Duodenal mucosa (tissue), 2 donors: ENCODE results near the gene MSANTD2.
A peak's percentile ranks its signal among the peaks of the same experiment; 100 is the strongest.

Experiments used
- H3K27ac ChIP-seq: one replicate; pipeline ENCODE4 v1.7.0; 2013; ENCODE audit warnings: low read depth, low read length
- H3K27me3 ChIP-seq, 2 donors: one replicate each; pipeline ENCODE4 v1.7.0; 2013; ENCODE audit warnings: low read length in 2 of 2, control low read depth in 1 of 2; ENCODE audit not compliant: insufficient read depth in 2 of 2, control insufficient read depth in 1 of 2
- H3K36me3 ChIP-seq, 2 donors: one replicate each; pipeline ENCODE4 v1.7.0; 2013; ENCODE audit warnings: low read length in 2 of 2, control low read depth in 1 of 2; ENCODE audit not compliant: insufficient read depth in 2 of 2, control insufficient read depth in 1 of 2
- H3K4me1 ChIP-seq, 2 donors: one replicate each; pipeline ENCODE4 v1.7.0; 2013; ENCODE audit warnings: low read length in 2 of 2, control low read depth in 1 of 2; ENCODE audit not compliant: insufficient read depth in 2 of 2, control insufficient read depth in 1 of 2
- H3K4me3 ChIP-seq, 2 donors: one replicate each; pipeline ENCODE4 v1.7.0; 2013; ENCODE audit warnings: low read length in 2 of 2, low read depth in 1 of 2
- H3K9ac ChIP-seq, 2 donors: one replicate each; pipeline ENCODE4 v1.7.0; 2013; ENCODE audit warnings: low read length in 2 of 2, low read depth in 1 of 2
- H3K9me3 ChIP-seq, 2 donors: one replicate each; pipeline ENCODE4 v1.7.0; 2013; ENCODE audit warnings: low read length in 2 of 2, control low read depth in 1 of 2; ENCODE audit not compliant: control insufficient read depth in 1 of 2

Gene MSANTD2

GRCh38 chr11:124800226-124800929 is at the start of gene MSANTD2:
Gene MSANTD2, minus strand, starts transcription at chr11:124800406. Its CDS starts 26 bp downstream, at chr11:124800380.
- Histone ChIP-seq H3K36me3 (no peaks in the 10 kb centered on the region), H3K4me3 (peak within 1 kb of the TSS; percentile 92 to 93), H3K27ac (peak within 1 kb of the TSS; percentile 98), H3K9ac (peak within 1 kb of the TSS; percentile 77 to 78), H3K27me3 (no peaks in the 10 kb centered on the region), H3K9me3 (no peaks in the 10 kb centered on the region), H3K4me1 (peaks cover 13 to 19% of the 10 kb centered on the region in 2 donors)

- Histone ChIP-seq H3K4me1 (no peaks in the 10 kb centered on the region), H3K36me3 (no peaks in the 10 kb centered on the region), H3K27ac (no peak overlapping the region), H3K9me3 (no peaks in the 10 kb centered on the region), H3K9ac (no peak overlapping the region), H3K4me3 (no peak overlapping the region), H3K27me3 (peaks cover 71 to 72% of the 10 kb centered on the region in 2 donors)
Measured at GRCh38 chr11:124846070-124846673, 46.0 kb upstream of the MSANTD2 start.

- Histone ChIP-seq H3K4me3 (no peak overlapping the region), H3K9me3 (no peaks in the 10 kb centered on the region), H3K4me1 (peaks cover 0 to 3% of the 10 kb centered on the region in 2 donors), H3K27ac (no peak overlapping the region), H3K9ac (no peak overlapping the region), H3K36me3 (no peaks in the 10 kb centered on the region), H3K27me3 (peaks cover 78 to 84% of the 10 kb centered on the region in 2 donors)
Measured at GRCh38 chr11:124844664-124845079, 44.5 kb upstream of the MSANTD2 start.

- Histone ChIP-seq H3K9me3 (no peaks in the 10 kb centered on the region), H3K9ac (no peak overlapping the region), H3K27me3 (peaks cover 87 to 90% of the 10 kb centered on the region in 2 donors), H3K4me3 (no peak overlapping the region), H3K27ac (no peak overlapping the region), H3K36me3 (no peaks in the 10 kb centered on the region), H3K4me1 (peaks cover 0 to 7% of the 10 kb centered on the region in 2 donors)
Measured at GRCh38 chr11:124843616-124843910, 43.4 kb upstream of the MSANTD2 start.

GRCh38 chr11:124842305-124842704 is 42.1 kb upstream of the MSANTD2 start:
- peaks cover 89 to 90% of the 10 kb centered on the region in 2 donors for H3K27me3 ChIP-seq
- no peaks in the 10 kb centered on the region for H3K36me3 ChIP-seq
- H3K9me3 ChIP-seq = no peaks in the 10 kb centered on the region

GRCh38 chr11:124841840-124842239 is 41.6 kb upstream of the MSANTD2 start:
- Histone ChIP-seq H3K9me3 (no peaks in the 10 kb centered on the region), H3K4me3 (no peak overlapping the region), H3K27ac (no peak overlapping the region), H3K27me3 (peaks cover 87 to 88% of the 10 kb centered on the region in 2 donors), H3K9ac (no peak overlapping the region), H3K4me1 (peaks cover 0 to 7% of the 10 kb centered on the region in 2 donors), H3K36me3 (no peaks in the 10 kb centered on the region)

More at GRCh38 chr11:124842305-124842704, 42.1 kb upstream of the MSANTD2 start:
- Histone ChIP-seq H3K4me1 (peaks cover 0 to 7% of the 10 kb centered on the region in 2 donors), H3K4me3 (no peak overlapping the region), H3K27ac (no peak overlapping the region), H3K9ac (no peak overlapping the region)

GRCh38 chr11:124841201-124841600 is 41.0 kb upstream of the MSANTD2 start:
- H3K9ac ChIP-seq = no peak overlapping the region
- no peak overlapping the region for H3K4me3 ChIP-seq
- H3K27ac ChIP-seq = no peak overlapping the region
- no peaks in the 10 kb centered on the region for H3K36me3 ChIP-seq
- peaks cover 82% of the 10 kb centered on the region in 2 donors for H3K27me3 ChIP-seq
- H3K9me3 ChIP-seq = no peaks in the 10 kb centered on the region
- H3K4me1 ChIP-seq = peaks cover 0 to 7% of the 10 kb centered on the region in 2 donors

- peaks cover 0 to 7% of the 10 kb centered on the region in 2 donors for H3K4me1 ChIP-seq
- H3K36me3 ChIP-seq = no peaks in the 10 kb centered on the region
- H3K9me3 ChIP-seq = no peaks in the 10 kb centered on the region
- no peak overlapping the region for H3K4me3 ChIP-seq
- no peak overlapping the region for H3K27ac ChIP-seq
- H3K9ac ChIP-seq = no peak overlapping the region
- H3K27me3 ChIP-seq = peaks cover 76 to 77% of the 10 kb centered on the region in 2 donors
Measured at GRCh38 chr11:124840666-124841065, 40.5 kb upstream of the MSANTD2 start.

GRCh38 chr11:124839972-124840621 is 39.9 kb upstream of the MSANTD2 start:
- peaks cover 71% of the 10 kb centered on the region in 2 donors for H3K27me3 ChIP-seq
- no peak overlapping the region for H3K27ac ChIP-seq

More at GRCh38 chr11:124839972-124840621, 39.9 kb upstream of the MSANTD2 start:
- Histone ChIP-seq H3K36me3 (no peaks in the 10 kb centered on the region), H3K4me1 (peaks cover 0 to 7% of the 10 kb centered on the region in 2 donors), H3K9ac (no peak overlapping the region), H3K4me3 (peak overlapping the region in 1 of 2 donors; percentile 42), H3K9me3 (no peaks in the 10 kb centered on the region)
